K562 (cell line): ENCODE data around the gene SMC4. TPM values are rescaled to one million over a fixed set of nuclear protein-coding genes. Genes with fewer than 3 reads are reported as not detected.

Experiments used
- ATAC-seq: fragments of 200-7000 bp; cut with Tn5 transposase; 3 replicates; pipeline ENCODE4 v1.9.1; 2020; ENCODE audit warnings: moderate library complexity
- BruUV-seq: library from RNA; stranded (reverse); fragments of 400-500 nt; replicated peaks from 2 replicates; lab custom pipeline; 2021; lab: Mats Ljungman, UMichigan
- CTCF ChIA-PET: fragments of 300-600 bp; formaldehyde crosslinking; extraction: SDS; loops from one replicate; lab custom pipeline; 2021; ENCODE audit warnings: low intra/inter-chr PET ratio; lab: Yijun Ruan, JAX
- POLR2A ChIA-PET: fragments of 300-600, 350-650 bp; sonication (Branson Sonifier 250); formaldehyde crosslinking; extraction: SDS; loops from one replicate; lab custom pipeline; 2021; ENCODE audit warnings: antibody characterized with exemption, inconsistent platforms; lab: Yijun Ruan, JAX
- DNase-seq, 4 experiments: peaks; one replicate each; pipeline versions ENCODE4 v3.0.0 to v3.0.0-alpha.2; 2011 to 2018; ENCODE audit warnings: low spot score in 3 of 4, mixed read lengths in 3 of 4; ENCODE audit errors: extremely low read depth in 1 of 4
- FAIRE-seq: peaks from 2 replicates; lab custom pipeline; 2011; peaks lifted over from hg19 to GRCh38; lab: Jason Lieb, UNC
- H2AFZ ChIP-seq: 2 replicates; pipeline ENCODE4 v1.6.0; 2011; ENCODE audit warnings: low read depth, low read length, control low read depth, inconsistent platforms
- H3K27ac ChIP-seq: fragments of 200-600 bp; 3 replicates; pipeline ENCODE4 v1.8.0; 2011; ENCODE audit warnings: low read depth, mild to moderate bottlenecking, control low read depth, inconsistent platforms, low read length, moderate library complexity, mixed read lengths; ENCODE audit errors: extremely low read depth
- H3K27me3 ChIP-seq, 2 experiments: fragments of 300-600 bp in 1 of 2; 2 replicates in 1 of 2; 3 replicates in 1 of 2; pipeline versions ENCODE4 v1.6.0 to v1.8.0; 2011; ENCODE audit warnings: inconsistent platforms in 2 of 2, low read length in 2 of 2, mild to moderate bottlenecking in 1 of 2, mixed read lengths in 1 of 2, moderate library complexity in 1 of 2; ENCODE audit not compliant: control insufficient read depth in 2 of 2, insufficient read depth in 2 of 2
- H3K36me3 ChIP-seq: fragments of 300-600 bp; 3 replicates; pipeline ENCODE4 v1.8.0; 2011; ENCODE audit warnings: mild to moderate bottlenecking, low read length, inconsistent platforms; ENCODE audit not compliant: control insufficient read depth, insufficient read depth
- H3K4me1 ChIP-seq, 2 experiments: fragments of 200-600 bp in 1 of 2; replicated peaks in 1 of 2; 2 replicates in 1 of 2; 3 replicates in 1 of 2; pipeline versions ENCODE4 v1.5.1 to v1.8.0; 2011; ENCODE audit warnings: inconsistent platforms in 2 of 2, low read length in 2 of 2, mild to moderate bottlenecking in 1 of 2, mixed read lengths in 1 of 2, moderate library complexity in 1 of 2; ENCODE audit not compliant: control insufficient read depth in 2 of 2, insufficient read depth in 2 of 2
- H3K4me2 ChIP-seq: 2 replicates; pipeline ENCODE4 v1.6.1; 2011; ENCODE audit warnings: low read length, control low read depth, inconsistent platforms, mixed read lengths; ENCODE audit not compliant: insufficient read depth
- H3K4me3 ChIP-seq: fragments of 200-600 bp; sonication (generic), shearing (Covaris generic); 2 replicates; pipeline ENCODE4 v1.5.1; 2016; ENCODE audit warnings: control low read depth, inconsistent platforms
- H3K79me2 ChIP-seq: fragments of 200-600 bp; 3 replicates; pipeline ENCODE4 v1.8.0; 2011; ENCODE audit warnings: low read length, inconsistent platforms; ENCODE audit not compliant: control insufficient read depth, insufficient read depth
- H3K9ac ChIP-seq, 2 experiments: 2 replicates each; pipeline versions ENCODE4 v1.6.0 to v1.6.1; 2011; ENCODE audit warnings: low read depth in 2 of 2, low read length in 2 of 2, control low read depth in 1 of 2, inconsistent platforms in 1 of 2, mild to moderate bottlenecking in 1 of 2, mixed read lengths in 1 of 2; ENCODE audit not compliant: insufficient read depth in 1 of 2
- H3K9me1 ChIP-seq: one replicate; pipeline ENCODE4 v1.6.0; 2011; ENCODE audit warnings: inconsistent platforms, mild to moderate bottlenecking, low read length, moderate library complexity; ENCODE audit not compliant: control insufficient read depth, insufficient read depth
- H3K9me3 ChIP-seq: replicated peaks from 2 replicates; pipeline ENCODE4 v1.5.1; 2011; ENCODE audit warnings: low read depth, low read length, inconsistent platforms; ENCODE audit not compliant: control insufficient read depth, insufficient read depth
- H4K20me1 ChIP-seq: replicated peaks from 2 replicates; pipeline ENCODE4 v1.6.1; 2011; ENCODE audit warnings: low read length, inconsistent platforms, mixed read lengths; ENCODE audit not compliant: control insufficient read depth, insufficient read depth
- ARID1B ChIP-seq: fragments of 450-650 bp; IDR thresholded peaks from 2 replicates; pipeline ENCODE4 v1.6.1; 2016; ENCODE audit warnings: antibody characterized with exemption, mild to moderate bottlenecking, inconsistent platforms
- CBX8 ChIP-seq: fragments of 200-600 bp; sonication (generic); IDR thresholded peaks from 2 replicates; pipeline ENCODE4 v1.6.1; 2012; ENCODE audit warnings: borderline replicate concordance, mixed run types, low read depth, mild to moderate bottlenecking, moderate library complexity, mixed read lengths, low read length, control low read depth, inconsistent platforms; ENCODE audit not compliant: poor library complexity, severe bottlenecking; ENCODE audit errors: extremely low read depth
- CCAR2 ChIP-seq: fragments of 200-400 bp; formaldehyde crosslinking; IDR thresholded peaks from 2 replicates; pipeline ENCODE4 v1.6.1; 2017; ENCODE audit warnings: mild to moderate bottlenecking, low read depth, low read length
- EHMT2 ChIP-seq: fragments of 450-650 bp; IDR thresholded peaks from 2 replicates; pipeline ENCODE4 v1.6.1; 2018; ENCODE audit warnings: antibody characterized with exemption
- FOSL1 ChIP-seq: fragments of 200-800 bp; sonication (Bioruptor generic); conservative IDR thresholded peaks from 2 replicates; pipeline ENCODE4 v1.6.1; 2016; ENCODE audit warnings: missing genetic modification characterization, missing compliant biosample characterization
- HNRNPL ChIP-seq: fragments of 200-400 bp; formaldehyde crosslinking; IDR thresholded peaks from 2 replicates; pipeline ENCODE4 v1.6.1; 2017; ENCODE audit warnings: low read depth, mild to moderate bottlenecking, low read length
- KLF16 ChIP-seq: IDR thresholded peaks from 2 replicates; pipeline ENCODE4 v1.6.1; 2016; ENCODE audit warnings: antibody characterized with exemption
- MTA2 ChIP-seq: fragments of 450-650 bp; IDR thresholded peaks from 2 replicates; pipeline ENCODE4 v1.6.1; 2016; ENCODE audit warnings: low read depth
- NCOA2 ChIP-seq, 2 experiments: fragments of 450-650 bp; IDR thresholded peaks; 2 replicates each; pipeline ENCODE4 v1.6.1; 2018; ENCODE audit warnings: mild to moderate bottlenecking in 2 of 2, moderate library complexity in 1 of 2; ENCODE audit not compliant: partially characterized antibody in 2 of 2
- NR2C2 ChIP-seq, 2 experiments: fragments of 200-800 bp in 1 of 2; sonication (Bioruptor generic) in 1 of 2; sonication (generic) in 1 of 2; formaldehyde crosslinking in 1 of 2; IDR thresholded peaks; 2 replicates each; pipeline versions ENCODE4 v1.6.1 to v1.8.0; 2016 to 2022; ENCODE audit warnings: mild to moderate bottlenecking in 1 of 2, missing compliant biosample characterization in 1 of 2, missing genetic modification characterization in 1 of 2, missing genetic modification reagents in 1 of 2
- POLR3G ChIP-seq: IDR thresholded peaks from 2 replicates; pipeline ENCODE4 v1.6.1; 2011; ENCODE audit not compliant: insufficient read length, insufficient replicate concordance; ENCODE audit errors: extremely low read depth
- RBFOX2 ChIP-seq: fragments of 200-400 bp; formaldehyde crosslinking; IDR thresholded peaks from 2 replicates; pipeline ENCODE4 v1.6.1; 2017; ENCODE audit warnings: low read depth, mild to moderate bottlenecking, low read length, moderate library complexity
- SAFB ChIP-seq: fragments of 200-400 bp; formaldehyde crosslinking; IDR thresholded peaks from 2 replicates; pipeline ENCODE4 v1.6.1; 2017; ENCODE audit warnings: low read depth, low read length, borderline replicate concordance
- SLC30A9 ChIP-seq: fragments of 250-450 bp; sonication (Bioruptor Pico); IDR thresholded peaks from 2 replicates; pipeline ENCODE4 v1.8.0; 2022; ENCODE audit warnings: mild to moderate bottlenecking, moderate library complexity
- TEAD2 ChIP-seq: fragments of 450-650 bp; IDR thresholded peaks from 2 replicates; pipeline ENCODE4 v1.6.1; 2016; ENCODE audit warnings: missing genetic modification characterization, control low read depth, missing compliant biosample characterization
- ZFPM2 ChIP-seq: fragments of 250-450 bp; sonication (Bioruptor Pico); IDR thresholded peaks from 2 replicates; pipeline ENCODE4 v1.5.1; 2022; ENCODE audit warnings: mild to moderate bottlenecking
- ZNF174 ChIP-seq: fragments of 250-450 bp; sonication (Bioruptor Pico); IDR thresholded peaks from 2 replicates; pipeline ENCODE4 v1.4.0; 2020; ENCODE audit warnings: mild to moderate bottlenecking
- ZNF436 ChIP-seq: fragments of 250-450, 450-650 bp; sonication (Bioruptor Pico); formaldehyde crosslinking; IDR thresholded peaks from 2 replicates; pipeline ENCODE4 v1.7.0; 2020; ENCODE audit warnings: mild to moderate bottlenecking
- ZSCAN32 ChIP-seq: fragments of 450-650 bp; formaldehyde crosslinking; IDR thresholded peaks from 2 replicates; pipeline ENCODE4 v1.4.0; 2020; ENCODE audit warnings: mild to moderate bottlenecking, moderate library complexity
- WGBS: fragments of 100-300 bp; shearing (Covaris generic); methylation state at CpG from one replicate; pipeline ENCODE4 v1.1.6; 2016; ENCODE audit warnings: low coverage, mixed read lengths; ENCODE audit not compliant: insufficient coverage; ENCODE audit errors: missing lambda C conversion rate; 5-methylcytosine and 5-hydroxymethylcytosine counted together
- in situ Hi-C: fragments of 300-500 bp; cut with MboI; formaldehyde crosslinking; loops from 4 replicates; pipeline ENCODE4 v1.15.0; 2018; ENCODE audit warnings: inconsistent platforms, mixed read lengths
- intact Hi-C: fragments of 100-400 bp; cut with micrococcal nuclease; formaldehyde crosslinking; loops from 2 replicates; pipeline ENCODE4 v1.14.2; 2022
- polyA plus RNA-seq, 8 experiments: library from polyadenylated mRNA; depleted of rRNA in 4 of 8; stranded (reverse) in 5 of 8; unstranded in 3 of 8; fragments of >200 nt; fragmentation: Nextera tagmentation in 2 of 8; fragmentation: Illumina TruSeq in 1 of 8; extraction: Ambion mirVana in 2 of 8; extraction: Trizol in 1 of 8; gene quantifications; 2 replicates each; pipeline versions ENCODE4 v1.2.1 to v1.2.3, GENCODE V29; 2011 to 2014; ENCODE audit warnings: inconsistent platforms in 1 of 8, missing spikeins in 1 of 8
- total RNA-seq, 7 experiments: library from RNA; depleted of rRNA in 6 of 7; stranded (reverse); fragments of >200 nt in 6 of 7; fragmentation: Illumina TruSeq in 2 of 7; extraction: Trizol in 2 of 7; gene quantifications; 2 replicates each; pipeline versions ENCODE4 v1.2.1 to v1.2.3, GENCODE V29; 2011 to 2021; ENCODE audit warnings: low replicate concordance in 1 of 7
- TF ChIP-seq, protein P1 (sequence below): fragments of 450-650 bp; IDR thresholded peaks from 2 replicates; pipeline ENCODE4 v1.6.1; 2017; ENCODE audit warnings: antibody characterized with exemption
- TF ChIP-seq, protein P2 (sequence below): fragments of 250-450 bp; sonication (Bioruptor Pico); IDR thresholded peaks from 2 replicates; pipeline ENCODE4 v1.4.0; 2020

SMC4 gene
- total and polyA plus RNA-seq, 9 of the 15 experiments (the other 6 are each of a cell fraction or from before 2014, with no cell fraction given) = 87.9 to 347 (median 176) TPM

DNA sequence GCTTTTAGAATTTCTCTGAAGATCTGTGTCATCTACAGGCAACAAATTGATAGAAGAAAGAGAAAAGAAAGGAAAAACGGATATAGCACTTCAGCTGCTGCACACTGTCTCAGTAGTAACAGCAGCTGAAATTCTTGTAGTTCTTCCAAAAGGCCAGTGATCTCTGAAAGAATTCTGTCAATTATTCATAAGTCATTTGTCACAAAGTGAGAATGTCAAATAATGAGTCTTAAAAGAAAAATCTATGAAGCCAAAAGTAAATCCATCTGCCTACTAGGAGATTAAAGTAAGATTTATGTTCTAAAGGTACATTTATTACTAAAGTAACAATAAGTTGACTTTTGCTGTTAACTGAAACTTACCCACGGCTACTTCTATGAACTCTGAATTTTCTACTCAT, 25.0 kb upstream of the SMC4 start (continued):
- TF ChIP-seq RBFOX2 = no peak
- TF ChIP-seq, protein P1, sequence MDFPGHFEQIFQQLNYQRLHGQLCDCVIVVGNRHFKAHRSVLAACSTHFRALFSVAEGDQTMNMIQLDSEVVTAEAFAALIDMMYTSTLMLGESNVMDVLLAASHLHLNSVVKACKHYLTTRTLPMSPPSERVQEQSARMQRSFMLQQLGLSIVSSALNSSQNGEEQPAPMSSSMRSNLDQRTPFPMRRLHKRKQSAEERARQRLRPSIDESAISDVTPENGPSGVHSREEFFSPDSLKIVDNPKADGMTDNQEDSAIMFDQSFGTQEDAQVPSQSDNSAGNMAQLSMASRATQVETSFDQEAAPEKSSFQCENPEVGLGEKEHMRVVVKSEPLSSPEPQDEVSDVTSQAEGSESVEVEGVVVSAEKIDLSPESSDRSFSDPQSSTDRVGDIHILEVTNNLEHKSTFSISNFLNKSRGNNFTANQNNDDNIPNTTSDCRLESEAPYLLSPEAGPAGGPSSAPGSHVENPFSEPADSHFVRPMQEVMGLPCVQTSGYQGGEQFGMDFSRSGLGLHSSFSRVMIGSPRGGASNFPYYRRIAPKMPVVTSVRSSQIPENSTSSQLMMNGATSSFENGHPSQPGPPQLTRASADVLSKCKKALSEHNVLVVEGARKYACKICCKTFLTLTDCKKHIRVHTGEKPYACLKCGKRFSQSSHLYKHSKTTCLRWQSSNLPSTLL = no peak
- TF ChIP-seq CCAR2 = no peak
- no peak for TF ChIP-seq MTA2

DNA sequence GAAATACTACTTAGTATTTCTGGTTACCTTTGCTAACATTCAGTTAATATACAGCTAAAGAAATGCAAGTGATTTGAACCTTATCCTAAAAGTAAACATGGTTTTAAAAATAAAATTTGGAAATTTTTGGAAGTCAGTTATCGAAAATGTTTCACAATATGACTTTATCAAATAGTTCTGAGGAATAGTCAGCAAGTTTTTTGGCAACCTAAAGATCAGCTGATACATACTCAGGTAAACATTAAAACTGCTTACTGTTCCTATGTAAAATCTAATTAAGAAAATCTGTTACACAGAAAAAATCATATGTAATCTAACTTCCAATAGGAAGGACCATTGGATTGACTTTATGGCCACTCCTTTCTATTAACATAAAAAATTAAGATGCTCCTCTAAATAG, 24.5 kb upstream of the SMC4 start:
- H3K27ac ChIP-seq = no peak overlapping the region
- no peak overlapping the region for H3K4me3 ChIP-seq
- no peaks in the 10 kb centered on the region for H3K9me1 ChIP-seq
- ChIA-PET CTCF (no interaction called here), POLR2A (no interaction called here)
- FAIRE-seq (no peak), DNase-seq (no peak), ATAC-seq (no peak)
- H3K9ac ChIP-seq = no peak overlapping the region
- in situ Hi-C loops (no loop called here), intact Hi-C loops (no loop called here)
- no peaks in the 10 kb centered on the region; a peak in 1 of 5 replicates for H3K4me1 ChIP-seq
- no peaks in the 10 kb centered on the region for H3K36me3 ChIP-seq
- no TSS peak for BruUV-seq
- WGBS = 80% methylated on average over 1 of the region's 1 CpG
- H3K79me2 ChIP-seq = no peaks in the 10 kb centered on the region
- no peak overlapping the region for H3K4me2 ChIP-seq
- H3K27me3 ChIP-seq = no peaks in the 10 kb centered on the region
- no peak overlapping the region for H2AFZ ChIP-seq
- no peaks in the 10 kb centered on the region for H4K20me1 ChIP-seq
- H3K9me3 ChIP-seq = no peaks in the 10 kb centered on the region
- TF ChIP-seq ZNF174 (CRISPR knock-in tag) (no peak), TEAD2 (tag) (no peak), EHMT2 (no peak), SAFB (no peak), ZNF436 (CRISPR knock-in tag) (no peak), SLC30A9 (CRISPR knock-in tag) (no peak), HNRNPL (no peak), NR2C2 (CRISPR knock-in tag; IDR thresholded peaks at IDR 0.05) (no peak), NR2C2 (tag; IDR thresholded peaks at IDR 0.05) (no peak), CBX8 (no peak), KLF16 (no peak), POLR3G (no peak), FOSL1 (tag) (no peak), ZSCAN32 (CRISPR knock-in tag) (no peak), ZFPM2 (no peak), NCOA2 (IDR thresholded peaks at IDR 0.05; ENCODE audit: partially characterized antibody in 2 of 2) (no peak), ARID1B (no peak)
- TF ChIP-seq, protein P2, sequence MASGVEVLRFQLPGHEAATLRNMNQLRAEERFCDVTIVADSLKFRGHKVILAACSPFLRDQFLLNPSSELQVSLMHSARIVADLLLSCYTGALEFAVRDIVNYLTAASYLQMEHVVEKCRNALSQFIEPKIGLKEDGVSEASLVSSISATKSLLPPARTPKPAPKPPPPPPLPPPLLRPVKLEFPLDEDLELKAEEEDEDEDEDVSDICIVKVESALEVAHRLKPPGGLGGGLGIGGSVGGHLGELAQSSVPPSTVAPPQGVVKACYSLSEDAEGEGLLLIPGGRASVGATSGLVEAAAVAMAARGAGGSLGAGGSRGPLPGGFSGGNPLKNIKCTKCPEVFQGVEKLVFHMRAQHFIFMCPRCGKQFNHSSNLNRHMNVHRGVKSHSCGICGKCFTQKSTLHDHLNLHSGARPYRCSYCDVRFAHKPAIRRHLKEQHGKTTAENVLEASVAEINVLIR (CRISPR knock-in tag) = no peak
